ENCODE measurements around the gene CPXM1.
"Not testable (repeated sequence)": the region's sequence is repeated elsewhere in the genome, so short reads cannot be mapped to it uniquely, and the experiment has no call there.

CPXM1 gene

GRCh38 chr20:2814587-2815051 is 14.2 kb upstream of the CPXM1 start, which contains the start of gene C20orf141:
C20orf141 (plus strand) TSS chr20:2814987; CDS start chr20:2815185, 198 bp downstream.
- Histone ChIP-seq H3K27me3 (ENCODE audit: control insufficient read depth in 5 of 5, insufficient read depth in 4 of 5, low read length in 5 of 5) (no peaks in the 10 kb centered on the region), H3K4me1 (ENCODE audit: control insufficient read depth in 5 of 5, insufficient read depth in 5 of 5, low read length in 5 of 5) (peaks cover 2 to 52% (median 41%) of the 10 kb centered on the region in 5 donors), H3K9me3 (ENCODE audit: control insufficient read depth in 5 of 5, low read length in 5 of 5) (peaks cover 0 to 12% (median 9%) of the 10 kb centered on the region in 5 donors), H3K27ac (ENCODE audit: low read depth, low read length) (no peak within 1 kb of the TSS), H3K4me3 (ENCODE audit: low read depth in 1 of 5, low read length in 5 of 5) (no peak within 1 kb of the TSS), H3K9ac (ENCODE audit: low read length in 5 of 5) (peak within 1 kb of the TSS in 3 of 5 donors; percentile 15 to 30 (median 20)), H3K36me3 (ENCODE audit: control insufficient read depth in 5 of 5, insufficient read depth in 5 of 5, low read length in 5 of 5) (no peaks in the 10 kb centered on the region)

- H3K27ac ChIP-seq (ENCODE audit: low read depth, low read length) = no peak overlapping the region
- H3K9me3 ChIP-seq (ENCODE audit: control insufficient read depth in 5 of 5, low read length in 5 of 5) = peaks cover 0 to 12% (median 9%) of the 10 kb centered on the region in 5 donors
- no peak overlapping the region for H3K4me3 ChIP-seq (ENCODE audit: low read depth in 1 of 5, low read length in 5 of 5)
- H3K27me3 ChIP-seq (ENCODE audit: control insufficient read depth in 5 of 5, insufficient read depth in 4 of 5, low read length in 5 of 5) = no peaks in the 10 kb centered on the region
- no peaks in the 10 kb centered on the region for H3K36me3 ChIP-seq (ENCODE audit: control insufficient read depth in 5 of 5, insufficient read depth in 5 of 5, low read length in 5 of 5)
- peaks cover 2 to 47% (median 38%) of the 10 kb centered on the region in 5 donors for H3K4me1 ChIP-seq (ENCODE audit: control insufficient read depth in 5 of 5, insufficient read depth in 5 of 5, low read length in 5 of 5)
- no peak overlapping the region for H3K9ac ChIP-seq (ENCODE audit: low read length in 5 of 5)
These were observed 13.6 kb upstream of the CPXM1 start for GRCh38 chr20:2814076-2814475.

- Histone ChIP-seq H3K9me3 (ENCODE audit: control insufficient read depth in 5 of 5, low read length in 5 of 5) (peaks cover 0 to 12% (median 9%) of the 10 kb centered on the region in 5 donors), H3K27me3 (ENCODE audit: control insufficient read depth in 5 of 5, insufficient read depth in 4 of 5, low read length in 5 of 5) (peaks cover 3 to 8% (median 7%) of the 10 kb centered on the region in 5 donors), H3K9ac (ENCODE audit: low read length in 5 of 5) (no peak overlapping the region), H3K4me1 (ENCODE audit: control insufficient read depth in 5 of 5, insufficient read depth in 5 of 5, low read length in 5 of 5) (peaks cover 2 to 29% (median 22%) of the 10 kb centered on the region in 5 donors), H3K4me3 (ENCODE audit: low read depth in 1 of 5, low read length in 5 of 5) (no peak overlapping the region), H3K27ac (ENCODE audit: low read depth, low read length) (no peak overlapping the region), H3K36me3 (ENCODE audit: control insufficient read depth in 5 of 5, insufficient read depth in 5 of 5, low read length in 5 of 5) (no peaks in the 10 kb centered on the region)
These were observed 11.8 kb upstream of the CPXM1 start for GRCh38 chr20:2812189-2812588.

GRCh38 chr20:2809690-2810089 is 9.3 kb upstream of the CPXM1 start:
- H3K9me3 ChIP-seq (ENCODE audit: control insufficient read depth in 5 of 5, low read length in 5 of 5) = peaks cover 0 to 12% (median 9%) of the 10 kb centered on the region in 5 donors
- peaks cover 23 to 31% (median 26%) of the 10 kb centered on the region in 5 donors for H3K27me3 ChIP-seq (ENCODE audit: control insufficient read depth in 5 of 5, insufficient read depth in 4 of 5, low read length in 5 of 5)
- H3K36me3 ChIP-seq (ENCODE audit: control insufficient read depth in 5 of 5, insufficient read depth in 5 of 5, low read length in 5 of 5) = no peaks in the 10 kb centered on the region
- no peak overlapping the region for H3K9ac ChIP-seq (ENCODE audit: low read length in 5 of 5)
- H3K27ac ChIP-seq (ENCODE audit: low read depth, low read length) = no peak overlapping the region
- H3K4me3 ChIP-seq (ENCODE audit: low read depth in 1 of 5, low read length in 5 of 5) = no peak overlapping the region
- peaks cover 2 to 12% (median 11%) of the 10 kb centered on the region in 5 donors for H3K4me1 ChIP-seq (ENCODE audit: control insufficient read depth in 5 of 5, insufficient read depth in 5 of 5, low read length in 5 of 5)

- peaks cover 0 to 12% (median 9%) of the 10 kb centered on the region in 5 donors for H3K9me3 ChIP-seq (ENCODE audit: control insufficient read depth in 5 of 5, low read length in 5 of 5)
- H3K36me3 ChIP-seq (ENCODE audit: control insufficient read depth in 5 of 5, insufficient read depth in 5 of 5, low read length in 5 of 5); H3K27ac ChIP-seq (ENCODE audit: low read depth, low read length); H3K9ac ChIP-seq (ENCODE audit: low read length in 5 of 5); H3K4me1 ChIP-seq (ENCODE audit: control insufficient read depth in 5 of 5, insufficient read depth in 5 of 5, low read length in 5 of 5); H3K4me3 ChIP-seq (ENCODE audit: low read depth in 1 of 5, low read length in 5 of 5): not testable (repeated sequence)
- H3K27me3 ChIP-seq (ENCODE audit: control insufficient read depth in 5 of 5, insufficient read depth in 4 of 5, low read length in 5 of 5) = peaks cover 23 to 37% (median 26%) of the 10 kb centered on the region in 5 donors
These were observed 7.5 kb upstream of the CPXM1 start for GRCh38 chr20:2807929-2808328.

- Histone ChIP-seq H3K4me3 (ENCODE audit: low read depth in 1 of 5, low read length in 5 of 5) (no peak overlapping the region), H3K36me3 (ENCODE audit: control insufficient read depth in 5 of 5, insufficient read depth in 5 of 5, low read length in 5 of 5) (no peaks in the 10 kb centered on the region), H3K9me3 (ENCODE audit: control insufficient read depth in 5 of 5, low read length in 5 of 5) (peaks cover 0 to 7% (median 3%) of the 10 kb centered on the region in 5 donors), H3K27me3 (ENCODE audit: control insufficient read depth in 5 of 5, insufficient read depth in 4 of 5, low read length in 5 of 5) (peaks cover 23 to 42% (median 26%) of the 10 kb centered on the region in 5 donors), H3K9ac (ENCODE audit: low read length in 5 of 5) (no peak overlapping the region), H3K4me1 (ENCODE audit: control insufficient read depth in 5 of 5, insufficient read depth in 5 of 5, low read length in 5 of 5) (peaks cover 0 to 7% (median 5%) of the 10 kb centered on the region in 5 donors), H3K27ac (ENCODE audit: low read depth, low read length) (no peak overlapping the region)
These were observed 6.6 kb upstream of the CPXM1 start for GRCh38 chr20:2807019-2807418.

- Histone ChIP-seq H3K36me3 (ENCODE audit: control insufficient read depth in 5 of 5, insufficient read depth in 5 of 5, low read length in 5 of 5) (no peaks in the 10 kb centered on the region), H3K4me1 (ENCODE audit: control insufficient read depth in 5 of 5, insufficient read depth in 5 of 5, low read length in 5 of 5) (peaks cover 0 to 9% (median 5%) of the 10 kb centered on the region in 5 donors), H3K27me3 (ENCODE audit: control insufficient read depth in 5 of 5, insufficient read depth in 4 of 5, low read length in 5 of 5) (peaks cover 27 to 47% (median 27%) of the 10 kb centered on the region in 5 donors), H3K4me3 (ENCODE audit: low read depth in 1 of 5, low read length in 5 of 5) (no peak overlapping the region), H3K9me3 (ENCODE audit: control insufficient read depth in 5 of 5, low read length in 5 of 5) (peaks cover 0 to 3% (median 0%) of the 10 kb centered on the region in 5 donors), H3K9ac (ENCODE audit: low read length in 5 of 5) (no peak overlapping the region), H3K27ac (ENCODE audit: low read depth, low read length) (no peak overlapping the region)
These were observed 5.9 kb upstream of the CPXM1 start for GRCh38 chr20:2806351-2806701.

GRCh38 chr20:2805689-2806350 is 5.4 kb upstream of the CPXM1 start:
- no peak overlapping the region for H3K27ac ChIP-seq (ENCODE audit: low read depth, low read length)
- H3K36me3 ChIP-seq (ENCODE audit: control insufficient read depth in 5 of 5, insufficient read depth in 5 of 5, low read length in 5 of 5) = no peaks in the 10 kb centered on the region
- no peak overlapping the region for H3K9ac ChIP-seq (ENCODE audit: low read length in 5 of 5)
- no peak overlapping the region for H3K4me3 ChIP-seq (ENCODE audit: low read depth in 1 of 5, low read length in 5 of 5)
- peaks cover 0 to 14% (median 7%) of the 10 kb centered on the region in 5 donors for H3K4me1 ChIP-seq (ENCODE audit: control insufficient read depth in 5 of 5, insufficient read depth in 5 of 5, low read length in 5 of 5)
- peaks cover 0 to 5% (median under 1%) of the 10 kb centered on the region in 5 donors for H3K9me3 ChIP-seq (ENCODE audit: control insufficient read depth in 5 of 5, low read length in 5 of 5)
- H3K27me3 ChIP-seq (ENCODE audit: control insufficient read depth in 5 of 5, insufficient read depth in 4 of 5, low read length in 5 of 5) = peaks cover 32 to 52% (median 32%) of the 10 kb centered on the region in 5 donors

- Histone ChIP-seq H3K9ac (ENCODE audit: low read length in 5 of 5) (no peak overlapping the region), H3K4me1 (ENCODE audit: control insufficient read depth in 5 of 5, insufficient read depth in 5 of 5, low read length in 5 of 5) (peaks cover 0 to 20% (median 12%) of the 10 kb centered on the region in 5 donors), H3K27me3 (ENCODE audit: control insufficient read depth in 5 of 5, insufficient read depth in 4 of 5, low read length in 5 of 5) (peaks cover 37 to 58% (median 38%) of the 10 kb centered on the region in 5 donors), H3K4me3 (ENCODE audit: low read depth in 1 of 5, low read length in 5 of 5) (no peak overlapping the region), H3K9me3 (ENCODE audit: control insufficient read depth in 5 of 5, low read length in 5 of 5) (peaks cover 0 to 6% (median 0%) of the 10 kb centered on the region in 5 donors), H3K36me3 (ENCODE audit: control insufficient read depth in 5 of 5, insufficient read depth in 5 of 5, low read length in 5 of 5) (no peaks in the 10 kb centered on the region), H3K27ac (ENCODE audit: low read depth, low read length) (no peak overlapping the region)
These were observed 4.6 kb upstream of the CPXM1 start for GRCh38 chr20:2804852-2805688.
